ENCODE results near the gene EIF6.
"Not testable (repeated sequence)": the region's sequence is repeated elsewhere in the genome, so short reads cannot be mapped to it uniquely, and the experiment has no call there.

The EIF6 gene

DNA sequence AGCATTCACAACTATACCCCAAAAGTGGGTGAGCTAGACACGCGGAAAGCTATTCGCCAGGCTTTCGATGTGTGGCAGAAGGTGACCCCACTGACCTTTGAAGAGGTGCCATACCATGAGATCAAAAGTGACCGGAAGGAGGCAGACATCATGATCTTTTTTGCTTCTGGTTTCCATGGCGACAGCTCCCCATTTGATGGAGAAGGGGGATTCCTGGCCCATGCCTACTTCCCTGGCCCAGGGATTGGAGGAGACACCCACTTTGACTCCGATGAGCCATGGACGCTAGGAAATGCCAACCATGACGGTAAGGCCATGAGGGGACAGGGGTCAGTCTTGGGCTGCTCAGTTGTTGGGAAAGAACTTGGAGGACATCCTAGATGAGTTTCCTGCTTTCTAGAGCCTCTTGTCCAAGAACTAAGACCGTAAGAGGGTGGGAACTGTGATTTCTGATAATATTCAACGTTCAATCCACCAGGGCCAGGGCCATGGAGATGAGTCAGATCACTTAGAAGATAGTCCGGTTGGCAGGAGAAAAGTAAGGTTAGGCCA is 30.0 kb downstream of the EIF6 start:
- DNase-seq (ENCODE audit: low read depth): no peak

DNA sequence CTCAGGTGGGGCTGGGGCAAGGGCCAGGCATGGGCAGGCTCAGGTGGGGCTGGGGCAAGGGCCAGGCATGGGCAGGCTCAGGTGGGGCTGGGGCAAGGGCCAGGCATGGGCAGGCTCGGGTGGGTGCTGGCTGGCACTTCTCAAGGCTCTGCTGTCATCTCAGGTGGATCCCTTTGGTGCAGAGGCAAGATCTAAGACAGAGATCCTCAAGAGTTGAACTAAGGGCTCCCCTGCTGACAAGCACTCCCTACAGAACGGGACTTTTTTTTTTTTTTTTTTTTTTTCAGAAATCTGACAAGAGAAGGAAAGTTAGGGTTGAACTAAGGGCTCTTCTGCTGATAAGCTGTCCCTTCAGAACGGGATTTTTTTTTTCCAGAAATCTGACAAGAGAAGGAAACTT is 31.6 kb downstream of the EIF6 start:
- no peak for DNase-seq (ENCODE audit: low read depth)

GRCh38 chr20:35252598-35252997 is 32.0 kb downstream of the EIF6 start:
- not testable (repeated sequence) for DNase-seq (ENCODE audit: low read depth)

GRCh38 chr20:35252037-35252461 is 32.5 kb downstream of the EIF6 start:
- DNase-seq (ENCODE audit: low read depth): no peak

- DNase-seq (ENCODE audit: low read depth): no peak
These were observed 33.0 kb downstream of the EIF6 start for GRCh38 chr20:35251613-35251940.

GRCh38 chr20:35248641-35249475 is 35.7 kb downstream of the EIF6 start:
- no peak for DNase-seq (ENCODE audit: low read depth)

GRCh38 chr20:35246723-35247122 is 37.8 kb downstream of the EIF6 start:
- DNase-seq (ENCODE audit: low read depth): no peak

DNA sequence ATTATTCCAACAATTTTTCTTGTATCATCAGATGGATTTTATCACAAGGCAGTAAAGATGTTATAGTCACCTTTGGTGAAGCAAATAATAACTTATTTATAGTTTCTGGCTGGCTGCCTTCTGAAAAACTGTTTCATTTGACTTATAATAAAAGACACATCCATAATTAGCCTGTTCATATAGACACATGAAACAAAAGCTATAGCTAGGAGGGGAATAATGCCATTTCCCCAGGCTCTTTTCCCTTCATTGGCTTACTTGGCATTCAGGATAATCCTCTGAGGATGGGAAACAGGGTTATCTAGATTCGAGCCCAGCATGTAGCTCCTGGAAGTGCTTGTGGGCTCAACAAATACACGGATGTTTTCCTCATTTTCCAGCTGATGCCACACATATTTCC is 40.6 kb downstream of the EIF6 start:
- DNase-seq (ENCODE audit: low read depth): no peak

- DNase-seq (ENCODE audit: low read depth): no peak
These were observed 41.3 kb downstream of the EIF6 start for GRCh38 chr20:35243317-35243716.

DNA sequence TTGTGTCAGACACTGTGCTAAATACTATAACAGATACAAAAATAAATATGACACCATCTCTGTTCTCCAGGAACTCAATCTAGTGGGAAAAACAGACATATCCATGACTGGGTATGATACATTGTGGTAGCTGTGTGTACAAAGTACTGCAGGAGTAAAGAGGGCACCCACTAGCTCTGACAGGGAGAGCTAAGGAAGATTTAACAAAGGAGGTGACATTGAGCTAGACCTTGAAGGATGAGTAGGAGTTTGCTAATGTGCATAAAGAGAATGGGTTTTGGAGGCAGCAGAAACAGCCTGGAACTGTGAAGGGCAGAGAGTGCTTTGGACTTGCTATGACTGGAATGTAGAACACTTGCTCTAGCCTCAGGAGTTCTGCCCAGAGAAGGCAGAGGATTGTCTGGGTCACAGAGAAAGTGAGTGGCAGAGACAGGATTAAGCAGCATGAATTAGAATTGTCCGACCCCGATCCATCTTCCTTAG is 43.7 kb downstream of the EIF6 start:
- no peak for DNase-seq (ENCODE audit: low read depth)

- no peak for DNase-seq (ENCODE audit: low read depth)
These were observed 44.3 kb downstream of the EIF6 start for GRCh38 chr20:35240083-35240810.

DNA sequence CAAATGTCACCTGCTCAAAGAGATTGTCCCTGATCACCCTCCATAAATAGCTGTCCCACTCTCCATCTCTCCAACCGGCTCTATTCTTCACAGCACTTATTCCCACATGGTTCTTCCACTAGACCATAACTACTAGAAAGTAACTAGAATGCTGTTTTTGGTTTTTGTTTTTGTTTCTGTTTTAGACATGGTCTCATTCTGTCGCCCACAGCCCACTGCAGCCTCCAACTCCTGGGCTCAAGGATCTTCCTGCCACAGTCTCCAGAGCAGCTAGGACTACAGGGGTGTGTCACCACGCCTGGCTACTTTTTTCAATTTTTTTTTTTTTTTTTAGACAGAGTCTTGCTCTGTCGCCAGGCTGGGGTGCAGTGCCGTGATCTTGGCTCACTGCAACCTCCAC is 45.8 kb downstream of the EIF6 start:
- DNase-seq (ENCODE audit: low read depth): no peak

GRCh38 chr20:35238170-35238569 is 46.4 kb downstream of the EIF6 start:
- no peak for DNase-seq (ENCODE audit: low read depth)

DNA sequence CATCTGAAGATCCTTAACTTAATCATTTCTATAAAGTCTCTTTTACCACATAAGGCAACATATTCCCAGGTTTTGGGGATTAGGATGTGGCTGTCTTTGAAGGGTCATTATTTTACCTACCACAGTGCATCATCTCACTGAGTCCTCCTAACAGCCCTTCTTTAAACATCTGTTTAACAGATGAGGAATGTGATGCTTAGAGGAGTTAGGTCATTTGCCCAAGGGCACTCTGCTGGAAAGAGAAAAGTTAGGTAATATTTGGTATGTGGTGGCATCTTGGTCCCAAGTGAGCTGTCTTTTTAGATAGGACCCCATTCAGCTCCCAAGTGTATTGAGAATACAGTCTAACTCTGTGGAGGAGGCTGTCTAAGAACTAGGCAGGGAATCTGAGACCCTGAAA is 47.1 kb downstream of the EIF6 start:
- no peak for DNase-seq (ENCODE audit: low read depth)

DNA sequence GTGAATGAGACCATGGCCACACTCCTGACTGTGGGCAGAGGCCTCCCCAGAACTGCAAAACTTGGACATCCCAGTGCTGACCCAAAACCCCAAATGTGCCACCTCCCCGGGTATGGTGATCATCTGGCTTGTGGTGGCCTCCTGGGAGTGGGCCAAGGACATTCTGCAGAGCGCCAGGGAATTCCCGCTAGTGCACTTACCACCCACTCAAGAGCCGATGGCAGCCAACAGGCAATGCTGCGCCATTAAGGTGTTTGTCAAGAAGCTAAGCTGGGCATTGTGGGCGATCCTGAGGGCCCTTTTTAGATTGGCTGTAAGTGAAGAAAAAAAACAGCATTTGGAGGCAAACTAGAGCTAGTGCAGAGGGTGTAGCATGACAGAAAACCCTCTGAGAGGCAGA is 48.7 kb downstream of the EIF6 start:
- no peak for DNase-seq (ENCODE audit: low read depth)

DNA sequence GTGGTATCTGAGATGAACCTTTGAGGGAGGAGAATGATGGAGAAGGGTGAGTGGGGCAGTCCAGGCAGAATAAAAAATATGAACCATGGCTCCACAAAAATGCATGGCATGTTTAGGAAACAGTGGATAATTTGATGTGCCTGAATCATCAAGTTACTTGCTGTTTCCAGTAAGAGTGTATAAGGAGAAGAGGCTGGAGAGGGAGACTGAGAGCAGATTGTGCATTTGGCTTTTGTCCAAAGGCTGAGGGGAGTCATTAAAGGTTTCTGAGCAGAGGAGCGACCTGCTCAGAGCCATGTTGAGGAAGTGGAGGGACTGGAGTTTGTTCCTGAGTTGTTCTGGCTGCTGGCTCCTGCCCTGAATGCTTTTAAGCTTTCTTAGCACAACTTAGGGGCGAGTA is 52.0 kb downstream of the EIF6 start:
- DNase-seq (ENCODE audit: low read depth): no peak
